H1 (cell line): ENCODE measurements around the gene DYTN. TPM values are rescaled to one million over a fixed set of nuclear protein-coding genes. Genes with fewer than 3 reads are reported as not detected.

Experiments used
- CTCF ChIA-PET: fragments of 300-600 bp; sonication (Branson Sonifier 250); formaldehyde crosslinking; loops from one replicate; lab custom pipeline; 2021; ENCODE audit not compliant: partially characterized antibody; lab: Charles Lee
- POLR2A ChIA-PET: fragments of 300-600 bp; sonication (Branson Sonifier 250); formaldehyde crosslinking; loops from one replicate; lab custom pipeline; 2021; ENCODE audit warnings: inconsistent platforms; ENCODE audit not compliant: partially characterized antibody; lab: Charles Lee
- DNase-seq, 2 experiments: peaks; one replicate each; pipeline versions ENCODE4 v3.0.0 to v3.0.0-alpha.2; 2010 to 2022; ENCODE audit warnings: low spot score in 2 of 2, low read depth in 1 of 2, mixed read lengths in 1 of 2
- FAIRE-seq: peaks from 2 replicates; lab custom pipeline; 2011; peaks lifted over from hg19 to GRCh38; lab: Jason Lieb, UNC
- H2AFZ ChIP-seq: 2 replicates; pipeline ENCODE4 v1.8.1; 2012; ENCODE audit warnings: low read length, inconsistent platforms
- H2AK5ac ChIP-seq: 2 replicates; pipeline ENCODE4 v1.6.1; 2013; ENCODE audit warnings: low read depth, low read length
- H2BK120ac ChIP-seq: replicated peaks from 2 replicates; pipeline ENCODE3; 2013; ENCODE audit warnings: low read depth, low read length, inconsistent platforms
- H2BK12ac ChIP-seq: 2 replicates; pipeline ENCODE4 v1.6.1; 2013; ENCODE audit warnings: low read depth, low read length
- H2BK15ac ChIP-seq: 2 replicates; pipeline ENCODE4 v1.6.1; 2013; ENCODE audit warnings: low read length
- H2BK20ac ChIP-seq: 2 replicates; pipeline ENCODE4 v1.6.1; 2013; ENCODE audit warnings: low read length
- H2BK5ac ChIP-seq: 2 replicates; pipeline ENCODE4 v1.6.1; 2013; ENCODE audit warnings: low read depth, low read length
- H3K14ac ChIP-seq: 2 replicates; pipeline ENCODE4 v1.6.1; 2013; ENCODE audit warnings: inconsistent platforms; ENCODE audit not compliant: insufficient read length
- H3K18ac ChIP-seq: 2 replicates; pipeline ENCODE4 v1.6.1; 2013; ENCODE audit warnings: low read length; ENCODE audit errors: extremely low read depth
- H3K23ac ChIP-seq: 2 replicates; pipeline ENCODE4 v1.6.1; 2013; ENCODE audit warnings: inconsistent platforms; ENCODE audit not compliant: insufficient read length
- H3K23me2 ChIP-seq: 2 replicates; pipeline ENCODE4 v1.6.1; 2013; ENCODE audit warnings: low read depth, low read length
- H3K27ac ChIP-seq: 2 replicates; pipeline ENCODE4 v1.6.1; 2011; ENCODE audit warnings: low read depth, low read length, inconsistent platforms
- H3K27me3 ChIP-seq, 4 experiments: replicated peaks in 1 of 4; 1 replicate in 1 of 4; 2 replicates in 3 of 4; pipeline versions ENCODE4 v1.6.1 to v1.8.1; 2011 to 2013; ENCODE audit warnings: low read length in 3 of 4, mild to moderate bottlenecking in 3 of 4, inconsistent platforms in 2 of 4, mixed read lengths in 2 of 4, moderate library complexity in 1 of 4; ENCODE audit not compliant: control insufficient read depth in 3 of 4, insufficient read depth in 3 of 4; ENCODE audit errors: extremely low read depth in 1 of 4
- H3K36me3 ChIP-seq, 4 experiments: 2 replicates each; pipeline versions ENCODE4 v1.6.1 to v1.8.1; 2011 to 2013; ENCODE audit warnings: mild to moderate bottlenecking in 4 of 4, low read length in 3 of 4, moderate library complexity in 2 of 4, control low read depth in 1 of 4, inconsistent platforms in 1 of 4; ENCODE audit not compliant: insufficient read depth in 4 of 4, control insufficient read depth in 2 of 4
- H3K4ac ChIP-seq: replicated peaks from 2 replicates; pipeline ENCODE3; 2013; ENCODE audit warnings: low read length, low read depth, mixed read lengths, inconsistent platforms; ENCODE audit not compliant: insufficient read length
- H3K4me1 ChIP-seq, 4 experiments: replicated peaks in 1 of 4; 1 replicate in 1 of 4; 2 replicates in 3 of 4; pipeline versions ENCODE4 v1.6.1 to v1.8.1; 2011 to 2013; ENCODE audit warnings: low read length in 3 of 4, inconsistent platforms in 2 of 4, mixed read lengths in 1 of 4; ENCODE audit not compliant: insufficient read depth in 4 of 4, control insufficient read depth in 3 of 4
- H3K4me2 ChIP-seq, 2 experiments: 2 replicates each; pipeline versions ENCODE4 v1.6.1 to v1.8.1; 2011 to 2013; ENCODE audit warnings: low read depth in 2 of 2, low read length in 2 of 2, control low read depth in 1 of 2, inconsistent platforms in 1 of 2, mild to moderate bottlenecking in 1 of 2; ENCODE audit not compliant: insufficient read depth in 1 of 2
- H3K4me3 ChIP-seq, 4 experiments: fragments of 200-600, 300-600 bp in 1 of 4; sonication (generic), shearing (Covaris generic), sonication (Bioruptor Twin) in 1 of 4; 2 replicates each; pipeline versions ENCODE4 v1.5.1 to v1.8.1; 2011 to 2016; ENCODE audit warnings: low read length in 4 of 4, low read depth in 3 of 4, control low read depth in 2 of 4, inconsistent platforms in 2 of 4, mild to moderate bottlenecking in 2 of 4, mixed read lengths in 1 of 4, moderate library complexity in 1 of 4; ENCODE audit not compliant: insufficient read depth in 2 of 4; ENCODE audit errors: extremely low read depth in 1 of 4
- H3K56ac ChIP-seq: replicated peaks from 2 replicates; pipeline ENCODE3; 2013; ENCODE audit warnings: low read depth, mild to moderate bottlenecking, mixed read lengths, low read length, inconsistent platforms; ENCODE audit not compliant: insufficient read length
- H3K79me1 ChIP-seq: 2 replicates; pipeline ENCODE4 v1.6.1; 2013; ENCODE audit warnings: low read depth, low read length, control low read depth
- H3K79me2 ChIP-seq, 2 experiments: 2 replicates each; pipeline versions ENCODE4 v1.6.1 to v1.8.1; 2012 to 2013; ENCODE audit warnings: low read length in 2 of 2, mild to moderate bottlenecking in 2 of 2, inconsistent platforms in 1 of 2; ENCODE audit not compliant: insufficient read depth in 2 of 2, control insufficient read depth in 1 of 2
- H3K9ac ChIP-seq, 4 experiments: replicated peaks in 1 of 4; 1 replicate in 1 of 4; 2 replicates in 3 of 4; pipeline versions ENCODE4 v1.6.1 to v1.8.1; 2011 to 2013; ENCODE audit warnings: low read depth in 3 of 4, low read length in 3 of 4, control low read depth in 2 of 4, mild to moderate bottlenecking in 2 of 4, moderate library complexity in 2 of 4, inconsistent platforms in 1 of 4; ENCODE audit errors: extremely low read depth in 1 of 4
- H3K9me3 ChIP-seq, 2 experiments: 2 replicates each; pipeline versions ENCODE4 v1.6.1 to v1.8.1; 2012 to 2013; ENCODE audit warnings: mild to moderate bottlenecking in 2 of 2, moderate library complexity in 2 of 2, control low read depth in 1 of 2, inconsistent platforms in 1 of 2, low read depth in 1 of 2, low read length in 1 of 2, mixed read lengths in 1 of 2; ENCODE audit not compliant: insufficient read depth in 2 of 2
- H4K20me1 ChIP-seq, 2 experiments: replicated peaks in 1 of 2; 2 replicates each; pipeline versions ENCODE3 to v1.8.1; 2011 to 2013; ENCODE audit warnings: inconsistent platforms in 2 of 2, low read length in 2 of 2, mild to moderate bottlenecking in 1 of 2; ENCODE audit not compliant: insufficient read depth in 2 of 2, control insufficient read depth in 1 of 2
- H4K5ac ChIP-seq: 2 replicates; pipeline ENCODE4 v1.6.1; 2013; ENCODE audit warnings: low read length, low read depth, mixed read lengths, inconsistent platforms; ENCODE audit not compliant: insufficient read length
- H4K8ac ChIP-seq: 2 replicates; pipeline ENCODE4 v1.8.0; 2013; ENCODE audit warnings: mild to moderate bottlenecking, moderate library complexity, low read length, inconsistent platforms; ENCODE audit not compliant: insufficient read depth; ENCODE audit errors: extremely low read depth
- H4K91ac ChIP-seq: replicated peaks from 2 replicates; pipeline ENCODE3; 2013; ENCODE audit warnings: low read length, mixed read lengths, inconsistent platforms; ENCODE audit not compliant: insufficient read length
- WGBS, 2 experiments: shearing (Covaris generic) in 1 of 2; methylation state at CpG; one replicate each; pipeline versions ENCODE4 v1.1.6 to v1.1.7; 2013 to 2015; ENCODE audit warnings: low lambda C conversion rate in 2 of 2, mixed read lengths in 2 of 2, inconsistent platforms in 1 of 2, low coverage in 1 of 2, missing lambda C conversion rate in 1 of 2; ENCODE audit not compliant: insufficient replicate concordance in 2 of 2, insufficient coverage in 1 of 2, insufficient read length in 1 of 2; ENCODE audit errors: extremely low coverage in 1 of 2, missing lambda C conversion rate in 1 of 2; 5-methylcytosine and 5-hydroxymethylcytosine counted together
- polyA plus RNA-seq, 7 experiments: library from polyadenylated mRNA; depleted of rRNA in 3 of 7; stranded (reverse) in 5 of 7; unstranded in 2 of 7; fragments of >200 nt in 5 of 7; fragments of 200-250 nt in 2 of 7; gene quantifications; 1 replicate in 5 of 7; 2 replicates in 1 of 7; 4 replicates in 1 of 7; pipeline versions ENCODE4 v1.2.1 to v1.2.3, GENCODE V29; 2011 to 2013; ENCODE audit warnings: missing spikeins in 2 of 7, mixed read lengths in 2 of 7
- total RNA-seq: library from RNA; stranded (reverse); fragmentation: NEBNext Ultra II Directional; extraction: Animal tissue kit (Norgen Biotek cat#: 25700); gene quantifications from 2 replicates; pipeline ENCODE4 v1.2.1, GENCODE V29; 2021

DYTN gene
- total and polyA plus RNA-seq, 2 of the 8 experiments (the other 6 are each of a cell fraction or from before 2014, with no cell fraction given) = not detected

- H4K8ac ChIP-seq = no peak overlapping the region
- H2BK5ac ChIP-seq = no peak overlapping the region
- no peak overlapping the region for H3K4me2 ChIP-seq
- no peaks in the 10 kb centered on the region for H3K27me3 ChIP-seq
- H3K14ac ChIP-seq = no peak overlapping the region
- 0 out of 7 replicates have a peak, but pooled peaks cover 0 to 2% (median 0%) of the 10 kb centered on the region in 4 experiments for H3K4me1 ChIP-seq
- no peak overlapping the region for H3K23ac ChIP-seq
- no peak overlapping the region for H3K4me3 ChIP-seq
- H3K79me1 ChIP-seq = no peaks in the 10 kb centered on the region
- no peak for FAIRE-seq
- no peak for DNase-seq
- no peak overlapping the region for H2BK12ac ChIP-seq
- H2AK5ac ChIP-seq = no peak overlapping the region
- H2AFZ ChIP-seq = no peak overlapping the region
- no peak overlapping the region for H3K9ac ChIP-seq
- no peaks in the 10 kb centered on the region for H3K9me3 ChIP-seq
- no peaks in the 10 kb centered on the region for H3K23me2 ChIP-seq
- H3K79me2 ChIP-seq = no peaks in the 10 kb centered on the region
- no peak overlapping the region for H2BK20ac ChIP-seq
- H4K20me1 ChIP-seq = no peaks in the 10 kb centered on the region
- H3K56ac ChIP-seq = no peak overlapping the region
- WGBS, 2 experiments = 70% methylated on average over 3 of the region's 3 CpGs; no CpG with 5 or more reads in 1 of the 2 experiments
- H2BK120ac ChIP-seq = no peak overlapping the region
- H4K91ac ChIP-seq = no peak overlapping the region
- H4K5ac ChIP-seq = no peak overlapping the region
- POLR2A ChIA-PET = no interaction called here
- no peak overlapping the region for H3K27ac ChIP-seq
- H3K18ac ChIP-seq = no peak overlapping the region
- H2BK15ac ChIP-seq = no peak overlapping the region
- H3K4ac ChIP-seq = no peak overlapping the region
- no peaks in the 10 kb centered on the region for H3K36me3 ChIP-seq
- CTCF ChIA-PET = interaction anchor here (0.8 to 6.6 kb wide), 5 partner anchors 70 to 777 kb away, joined by 3 to 78 read pairs (median 4); no protein-coding TSS in a partner anchor
These were observed 19.4 kb downstream of the DYTN start for GRCh38 chr2:206698811-206699210.
